Fibroblast of lung (primary cell): Measurements from ENCODE around the gene EIF2B2.

Experiments used
- EZH2 ChIP-seq: IDR thresholded peaks from 2 replicates; pipeline ENCODE4 v1.5.1; 2012; ENCODE audit warnings: low read length, control low read depth, mild to moderate bottlenecking; ENCODE audit errors: missing control alignments
- TF ChIP-seq, protein P1 (sequence below), 2 donors: IDR thresholded peaks in 1 of 2; conservative IDR thresholded peaks in 1 of 2; 1 replicate in 1 of 2; 2 replicates in 1 of 2; pipeline ENCODE4 v1.5.1; 2011 to 2012; ENCODE audit warnings: low read length in 2 of 2, control low read depth in 1 of 2, inconsistent platforms in 1 of 2, low read depth in 1 of 2, mild to moderate bottlenecking in 1 of 2

DNA sequence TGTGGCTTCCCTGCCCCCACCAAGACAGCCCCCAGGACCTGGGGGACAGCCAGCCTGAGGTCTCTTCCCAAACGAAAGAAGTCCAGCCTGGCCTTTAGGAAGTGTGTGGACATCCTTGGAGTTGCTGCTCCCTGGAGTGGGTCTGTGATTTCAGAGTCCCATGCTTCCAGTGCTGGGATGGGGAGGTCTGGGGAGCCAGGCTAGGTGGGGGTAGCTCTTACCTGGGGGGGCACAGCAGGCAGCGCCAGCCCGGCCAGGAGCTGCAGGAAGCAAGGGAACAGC, 47.8 kb upstream of the EIF2B2 start:
- TF ChIP-seq, protein P1, sequence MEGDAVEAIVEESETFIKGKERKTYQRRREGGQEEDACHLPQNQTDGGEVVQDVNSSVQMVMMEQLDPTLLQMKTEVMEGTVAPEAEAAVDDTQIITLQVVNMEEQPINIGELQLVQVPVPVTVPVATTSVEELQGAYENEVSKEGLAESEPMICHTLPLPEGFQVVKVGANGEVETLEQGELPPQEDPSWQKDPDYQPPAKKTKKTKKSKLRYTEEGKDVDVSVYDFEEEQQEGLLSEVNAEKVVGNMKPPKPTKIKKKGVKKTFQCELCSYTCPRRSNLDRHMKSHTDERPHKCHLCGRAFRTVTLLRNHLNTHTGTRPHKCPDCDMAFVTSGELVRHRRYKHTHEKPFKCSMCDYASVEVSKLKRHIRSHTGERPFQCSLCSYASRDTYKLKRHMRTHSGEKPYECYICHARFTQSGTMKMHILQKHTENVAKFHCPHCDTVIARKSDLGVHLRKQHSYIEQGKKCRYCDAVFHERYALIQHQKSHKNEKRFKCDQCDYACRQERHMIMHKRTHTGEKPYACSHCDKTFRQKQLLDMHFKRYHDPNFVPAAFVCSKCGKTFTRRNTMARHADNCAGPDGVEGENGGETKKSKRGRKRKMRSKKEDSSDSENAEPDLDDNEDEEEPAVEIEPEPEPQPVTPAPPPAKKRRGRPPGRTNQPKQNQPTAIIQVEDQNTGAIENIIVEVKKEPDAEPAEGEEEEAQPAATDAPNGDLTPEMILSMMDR (conservative IDR thresholded peaks at IDR 0.05 in 1 of 2, IDR thresholded peaks at IDR 0.05 in 1 of 2; ENCODE audit: low read depth in 1 of 2, low read length in 2 of 2) = no peak
- TF ChIP-seq EZH2 = no peak
